GM12891 (cell line): ENCODE data around the gene KRTCAP2.

Experiments used
- DNase-seq: peaks from one replicate; pipeline ENCODE4 v3.0.0; 2011; ENCODE audit warnings: low spot score; ENCODE audit not compliant: insufficient read length
- FAIRE-seq: peaks from 2 replicates; lab custom pipeline; 2011; peaks lifted over from hg19 to GRCh38; lab: Jason Lieb, UNC
- PAX5 ChIP-seq: IDR thresholded peaks from 2 replicates; pipeline ENCODE4 v1.6.1; 2011; ENCODE audit warnings: low read length, moderate library complexity, mild to moderate bottlenecking; ENCODE audit not compliant: insufficient read depth, severe bottlenecking
- POLR2A ChIP-seq: IDR thresholded peaks from 2 replicates; pipeline ENCODE4 v1.6.1; 2011; ENCODE audit warnings: low read depth, low read length, control low read depth
- POLR2AphosphoS5 ChIP-seq: IDR thresholded peaks from 2 replicates; pipeline ENCODE4 v1.6.1; 2011; ENCODE audit warnings: low read depth, low read length, control low read depth
- POU2F2 ChIP-seq: IDR thresholded peaks from 2 replicates; pipeline ENCODE4 v1.6.1; 2011; ENCODE audit warnings: low read depth, mild to moderate bottlenecking, control low read depth, low read length, moderate library complexity
- SPI1 ChIP-seq: IDR thresholded peaks from 2 replicates; pipeline ENCODE4 v1.6.1; 2011; ENCODE audit warnings: low read depth, low read length, control low read depth
- TAF1 ChIP-seq: IDR thresholded peaks from 2 replicates; pipeline ENCODE4 v1.6.1; 2011; ENCODE audit warnings: low read depth, low read length, control low read depth

KRTCAP2 gene

GRCh38 chr1:155208541-155209311, 35.6 kb upstream of the KRTCAP2 start, which contains the start of gene MTX1:
Gene MTX1, plus strand, starts transcription at chr1:155208695. Its CDS starts 110 bp downstream, at chr1:155208805.
- peak; percentile 91 for DNase-seq
- peak; percentile 88 for FAIRE-seq
- TF ChIP-seq POLR2AphosphoS5: peak; percentile 55; the same call in 1 of the 2 replicates
- TF ChIP-seq POLR2A: peak; percentile 45; the same call in 1 of the 2 replicates
- peak; percentile 31 for TF ChIP-seq TAF1
- no peak for TF ChIP-seq POU2F2

GRCh38 chr1:155207806-155208540, 34.9 kb upstream of the KRTCAP2 start, which contains the start of gene THBS3:
Gene THBS3, minus strand, starts transcription at chr1:155207897. Its CDS starts 21 bp downstream, at chr1:155207876.
- DNase-seq: no peak
- 0 out of 2 replicates have a peak, but pooled peaks have one; percentile 20 for TF ChIP-seq SPI1
- TF ChIP-seq POU2F2: no peak
- TF ChIP-seq PAX5: no peak
- no peak for TF ChIP-seq TAF1
- FAIRE-seq: no peak

- DNase-seq (peak; percentile 86), FAIRE-seq (peak; percentile 87)
- TF ChIP-seq POLR2AphosphoS5: no peak
- TF ChIP-seq POU2F2: no peak; the same call in 1 of the 2 replicates
- TF ChIP-seq PAX5: no peak
- TF ChIP-seq POLR2A: no peak
- no peak for TF ChIP-seq TAF1
- TF ChIP-seq SPI1: no peak
Measured at GRCh38 chr1:155206891-155207805, 34.0 kb upstream of the KRTCAP2 start.

- DNase-seq: no peak
- FAIRE-seq: no peak
- TF ChIP-seq POLR2A (no peak), TAF1 (no peak), POU2F2 (no peak), PAX5 (no peak), SPI1 (no peak), POLR2AphosphoS5 (no peak)
Measured at GRCh38 chr1:155205969-155206593, 33.0 kb upstream of the KRTCAP2 start.

- DNase-seq: no peak
- FAIRE-seq: no peak
- no peak for TF ChIP-seq TAF1
- TF ChIP-seq POLR2AphosphoS5: no peak
- no peak for TF ChIP-seq POU2F2
- TF ChIP-seq PAX5: no peak
Measured at GRCh38 chr1:155205035-155205434, 31.9 kb upstream of the KRTCAP2 start.

- TF ChIP-seq TAF1 (no peak), POU2F2 (no peak), POLR2A (no peak), POLR2AphosphoS5 (no peak), SPI1 (no peak), PAX5 (no peak)
- no peak for DNase-seq
- no peak for FAIRE-seq
Measured at GRCh38 chr1:155202731-155203515, 29.8 kb upstream of the KRTCAP2 start.

GRCh38 chr1:155202198-155202597, 29.1 kb upstream of the KRTCAP2 start:
- FAIRE-seq (no peak), DNase-seq (no peak)
- no peak for TF ChIP-seq TAF1
- no peak for TF ChIP-seq POU2F2
- TF ChIP-seq SPI1: no peak
- no peak for TF ChIP-seq POLR2AphosphoS5
- no peak for TF ChIP-seq PAX5
- no peak for TF ChIP-seq POLR2A

- TF ChIP-seq PAX5 (no peak), TAF1 (no peak), SPI1 (no peak), POU2F2 (no peak), POLR2A (no peak), POLR2AphosphoS5 (no peak)
- FAIRE-seq: no peak
- no peak for DNase-seq
Measured at GRCh38 chr1:155200920-155201319, 27.8 kb upstream of the KRTCAP2 start.
